Lower leg skin (tissue), 4 donors: Measurements from ENCODE around the gene CYP2D6. TPM values are rescaled to one million over a fixed set of nuclear protein-coding genes. Genes with fewer than 3 reads are reported as not detected.
"Not testable (repeated sequence)": the region's sequence is repeated elsewhere in the genome, so short reads cannot be mapped to it uniquely, and the experiment has no call there.

Experiments used
- DNase-seq, 2 donors: peaks; one replicate each; pipeline ENCODE4 v3.0.0-alpha.2; 2019; ENCODE audit warnings: low spot score in 2 of 2
- H3K4me3 ChIP-seq: fragments of 200-600 bp; sonication (generic); 2 replicates; pipeline ENCODE4 v1.5.1; 2017; ENCODE audit warnings: mild to moderate bottlenecking, low read depth; ENCODE audit not compliant: poor library complexity, severe bottlenecking
- POLR2A ChIP-seq, 2 donors: fragments of 450-650 bp; IDR thresholded peaks; one replicate each; pipeline ENCODE4 v1.6.1; 2016 to 2017; ENCODE audit warnings: antibody characterized with exemption in 2 of 2, mild to moderate bottlenecking in 1 of 2, moderate library complexity in 1 of 2
- WGBS, 2 donors: methylation state at CpG; one replicate each; pipeline ENCODE4 v1.1.5; 2018; 5-methylcytosine and 5-hydroxymethylcytosine counted together
- intact Hi-C: fragments of 100-400 bp; cut with DNase I; formaldehyde crosslinking; loops from one replicate; pipeline ENCODE4 v1.15.0; 2023; ENCODE audit warnings: low total_unique reads
- total RNA-seq, 4 donors: library from RNA; depleted of rRNA; stranded (reverse); fragments of >200 nt; gene quantifications; one replicate each; pipeline ENCODE4 v1.1.0, GENCODE V29; 2016
- TF ChIP-seq, protein P1 (sequence below), 3 donors: fragments of 450-650 bp; IDR thresholded peaks; one replicate each; pipeline ENCODE4 v1.5.1; 2016; ENCODE audit warnings: antibody characterized with exemption in 3 of 3, mild to moderate bottlenecking in 3 of 3, moderate library complexity in 2 of 3

The CYP2D6 gene
- total RNA-seq, 4 donors from 2014 or later, result 0.61 to 1.4 (median 0.97) TPM

DNA sequence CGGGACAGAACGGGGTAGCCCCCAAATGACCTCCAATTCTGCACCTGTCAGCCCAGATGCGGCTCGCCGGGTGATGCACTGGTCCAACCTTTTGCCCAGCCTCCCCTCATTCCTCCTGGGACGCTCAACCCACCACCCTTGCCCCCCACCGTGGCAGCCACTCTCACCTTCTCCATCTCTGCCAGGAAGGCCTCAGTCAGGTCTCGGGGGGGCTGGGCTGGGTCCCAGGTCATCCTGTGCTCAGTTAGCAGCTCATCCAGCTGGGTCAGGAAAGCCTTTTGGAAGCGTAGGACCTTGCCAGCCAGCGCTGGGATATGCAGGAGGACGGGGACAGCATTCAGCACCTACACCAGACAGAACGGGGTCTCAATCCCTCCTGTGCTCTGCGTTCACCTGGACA, 2.6 kb downstream of the CYP2D6 start:
- H3K4me3 ChIP-seq, DNase-seq, intact Hi-C loops: not testable (repeated sequence)
- 80 to 90% methylated on average over 11 to 13 of the region's 13 CpGs for WGBS, 2 donors

DNA sequence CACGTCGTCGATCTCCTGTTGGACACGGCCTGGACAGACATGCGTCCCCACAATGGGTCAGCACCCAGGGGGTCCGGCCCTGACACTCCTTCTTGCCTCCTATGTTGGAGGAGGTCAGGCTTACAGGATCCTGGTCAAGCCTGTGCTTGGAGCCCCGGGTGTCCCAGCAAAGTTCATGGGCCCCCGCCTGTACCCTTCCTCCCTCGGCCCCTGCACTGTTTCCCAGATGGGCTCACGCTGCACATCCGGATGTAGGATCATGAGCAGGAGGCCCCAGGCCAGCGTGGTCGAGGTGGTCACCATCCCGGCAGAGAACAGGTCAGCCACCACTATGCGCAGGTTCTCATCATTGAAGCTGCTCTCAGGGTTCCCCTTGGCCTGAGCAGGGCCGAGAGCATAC, 3.0 kb downstream of the CYP2D6 start:
- WGBS, 2 donors, result 92 to 95% methylated on average over 9 to 16 of the region's 16 CpGs
- TF ChIP-seq, protein P1, sequence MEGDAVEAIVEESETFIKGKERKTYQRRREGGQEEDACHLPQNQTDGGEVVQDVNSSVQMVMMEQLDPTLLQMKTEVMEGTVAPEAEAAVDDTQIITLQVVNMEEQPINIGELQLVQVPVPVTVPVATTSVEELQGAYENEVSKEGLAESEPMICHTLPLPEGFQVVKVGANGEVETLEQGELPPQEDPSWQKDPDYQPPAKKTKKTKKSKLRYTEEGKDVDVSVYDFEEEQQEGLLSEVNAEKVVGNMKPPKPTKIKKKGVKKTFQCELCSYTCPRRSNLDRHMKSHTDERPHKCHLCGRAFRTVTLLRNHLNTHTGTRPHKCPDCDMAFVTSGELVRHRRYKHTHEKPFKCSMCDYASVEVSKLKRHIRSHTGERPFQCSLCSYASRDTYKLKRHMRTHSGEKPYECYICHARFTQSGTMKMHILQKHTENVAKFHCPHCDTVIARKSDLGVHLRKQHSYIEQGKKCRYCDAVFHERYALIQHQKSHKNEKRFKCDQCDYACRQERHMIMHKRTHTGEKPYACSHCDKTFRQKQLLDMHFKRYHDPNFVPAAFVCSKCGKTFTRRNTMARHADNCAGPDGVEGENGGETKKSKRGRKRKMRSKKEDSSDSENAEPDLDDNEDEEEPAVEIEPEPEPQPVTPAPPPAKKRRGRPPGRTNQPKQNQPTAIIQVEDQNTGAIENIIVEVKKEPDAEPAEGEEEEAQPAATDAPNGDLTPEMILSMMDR (IDR thresholded peaks at IDR 0.05), result no peak
- peak in 1 of 2 donors; percentile 79 for DNase-seq
- no peak overlapping the region for H3K4me3 ChIP-seq
- intact Hi-C loops, result no loop called here

DNA sequence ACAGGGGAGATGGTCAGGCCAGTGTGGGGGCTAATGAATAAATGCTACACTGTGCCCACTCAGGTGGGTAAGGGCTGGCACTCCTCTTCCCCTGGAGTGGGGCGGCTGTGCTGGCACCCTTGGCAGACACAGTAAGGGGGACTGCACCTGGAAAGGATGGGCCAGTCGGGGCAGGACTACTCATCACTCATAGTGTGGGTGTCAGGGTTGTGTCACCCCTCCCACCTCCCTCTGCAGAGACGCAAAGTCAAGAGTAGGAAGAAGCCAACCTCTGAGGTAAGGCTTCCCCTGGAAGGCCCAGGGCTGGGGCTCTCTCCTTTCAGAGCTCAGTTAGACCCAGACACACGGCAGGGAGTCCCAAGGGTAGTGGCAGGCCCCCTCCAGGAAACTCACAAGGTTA, 7.1 kb downstream of the CYP2D6 start:
- DNase-seq, intact Hi-C loops, H3K4me3 ChIP-seq: not testable (repeated sequence)
- WGBS, 2 donors, result no CpG with 5 or more reads among the region's 4 CpGs

DNA sequence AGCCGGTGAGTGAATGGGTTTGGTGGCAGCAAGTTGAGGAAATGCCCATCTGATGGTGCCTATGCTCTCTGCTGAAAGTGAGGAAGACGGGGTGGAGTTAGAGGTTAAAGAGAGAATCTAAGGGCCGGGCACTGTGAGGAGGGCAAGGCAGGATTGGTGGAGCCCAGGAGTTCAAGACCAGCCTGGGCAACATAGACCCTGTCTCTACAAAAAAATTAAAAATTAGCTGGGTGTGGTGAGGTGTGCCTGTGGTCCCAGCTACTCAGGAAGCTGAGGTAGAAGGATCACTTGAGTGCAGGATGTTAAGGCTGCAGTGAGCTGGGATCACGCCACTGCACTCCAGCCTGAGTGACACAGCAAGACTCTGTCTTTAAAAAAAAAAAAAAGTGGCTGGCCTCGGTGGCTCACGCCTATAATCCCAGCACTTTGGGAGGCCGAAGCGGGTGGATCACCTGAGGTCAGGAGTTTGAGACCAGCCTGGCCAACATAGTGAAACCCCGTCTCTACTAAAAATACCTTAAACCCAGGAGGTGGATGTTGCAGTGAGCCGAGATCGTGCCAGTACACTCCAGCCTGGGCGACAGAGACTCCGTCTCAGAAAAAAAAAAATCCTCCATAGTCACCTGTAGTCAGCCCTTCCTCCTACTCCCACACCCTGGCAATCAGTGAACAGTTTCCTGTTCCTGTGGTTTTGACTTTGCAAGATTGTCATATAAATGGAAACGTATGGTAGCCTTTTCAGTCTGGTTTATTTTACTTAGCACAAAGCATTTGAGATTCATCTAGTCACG, 10.2 kb downstream of the CYP2D6 start:
- peak in 1 of 2 donors; percentile 20 for DNase-seq
- H3K4me3 ChIP-seq, intact Hi-C loops: not testable (repeated sequence)
- WGBS, 2 donors, result 70 to 76% methylated on average over 15 of the region's 15 CpGs

DNA sequence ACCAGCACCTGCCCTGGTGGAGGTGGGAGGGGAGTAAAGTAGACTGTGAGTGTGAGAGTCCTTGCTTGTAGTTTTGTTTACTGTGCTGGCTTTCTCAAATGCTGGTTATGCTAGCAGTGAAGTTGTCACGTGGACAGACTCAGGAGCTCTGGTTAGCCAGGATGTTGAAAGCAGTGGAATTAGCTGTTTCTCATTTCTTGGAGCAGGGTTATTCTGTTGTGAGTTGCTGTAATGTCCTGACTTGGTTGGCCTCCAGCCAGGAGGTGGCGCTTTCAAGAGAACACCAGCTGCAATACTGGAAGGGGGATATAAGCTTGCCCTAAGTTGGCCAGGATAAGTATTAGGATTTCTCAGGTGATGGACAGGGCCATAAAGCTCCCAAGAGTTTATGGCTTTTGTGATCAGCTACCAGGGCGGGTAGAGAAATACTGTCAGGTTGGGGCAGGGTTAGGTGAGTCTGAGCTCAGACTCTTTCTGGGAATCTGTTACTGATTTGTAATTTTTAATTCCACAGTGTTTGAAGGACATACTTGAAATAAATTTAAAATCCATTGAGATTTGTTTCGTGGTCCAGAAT, 13.7 kb downstream of the CYP2D6 start:
- TF ChIP-seq, protein P1 (IDR thresholded peaks at IDR 0.05), result no peak
- no peak for TF ChIP-seq POLR2A (IDR thresholded peaks at IDR 0.05)
- intact Hi-C loops, result no loop called here
- no peak overlapping the region for H3K4me3 ChIP-seq
- DNase-seq, result peak in 1 of 2 donors; percentile 58
- 92 to 93% methylated on average over 4 of the region's 4 CpGs for WGBS, 2 donors

DNA sequence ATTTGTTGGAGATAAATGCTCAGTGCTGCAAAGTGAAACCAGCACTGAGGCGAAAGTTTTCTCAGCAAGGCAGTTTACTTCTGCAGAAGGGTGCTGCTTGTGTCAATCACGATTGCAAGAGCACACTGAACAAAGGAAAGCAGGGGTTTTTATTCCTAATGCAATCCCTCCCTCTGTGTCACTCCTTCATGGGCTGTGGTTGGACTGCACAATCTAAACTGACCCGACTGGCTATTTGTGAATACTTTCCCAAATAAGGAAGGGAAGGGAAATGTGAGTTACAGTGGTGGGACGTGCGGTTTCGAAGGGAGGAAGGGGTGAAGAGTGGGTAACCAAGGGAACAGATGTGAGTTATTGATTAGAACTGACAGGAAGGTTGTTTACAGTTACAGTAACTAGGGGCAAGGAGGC, 15.2 kb downstream of the CYP2D6 start:
- DNase-seq, intact Hi-C loops, H3K4me3 ChIP-seq: not testable (repeated sequence)
- 82 to 86% methylated on average over 6 of the region's 6 CpGs for WGBS, 2 donors

DNA sequence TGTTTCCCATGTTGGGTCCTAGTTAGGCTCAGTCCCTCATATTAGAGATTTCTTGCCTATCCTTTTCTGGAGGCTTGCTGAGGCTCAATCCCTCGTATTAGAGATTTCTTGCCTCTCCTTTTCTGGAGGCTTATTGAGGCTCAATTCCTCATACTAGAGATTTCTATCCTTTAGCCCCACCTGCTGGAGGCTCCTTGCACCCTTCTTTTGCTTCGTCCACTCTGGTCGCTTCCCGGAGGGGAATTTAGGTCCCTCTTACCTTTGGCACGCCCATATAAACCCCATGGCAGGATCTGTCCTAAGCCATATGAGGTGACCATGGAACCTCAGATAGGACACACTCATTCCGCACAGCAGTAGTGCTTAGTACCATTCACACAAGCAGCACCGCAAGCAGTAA, 15.9 kb downstream of the CYP2D6 start:
- intact Hi-C loops, result no loop called here
- WGBS, 2 donors, result 97 to 98% methylated on average over 7 of the region's 7 CpGs
- TF ChIP-seq, protein P1 (IDR thresholded peaks at IDR 0.05), result no peak
- no peak for TF ChIP-seq POLR2A (IDR thresholded peaks at IDR 0.05)
- DNase-seq, result peak in 1 of 2 donors; percentile 64
- H3K4me3 ChIP-seq, result no peak overlapping the region

DNA sequence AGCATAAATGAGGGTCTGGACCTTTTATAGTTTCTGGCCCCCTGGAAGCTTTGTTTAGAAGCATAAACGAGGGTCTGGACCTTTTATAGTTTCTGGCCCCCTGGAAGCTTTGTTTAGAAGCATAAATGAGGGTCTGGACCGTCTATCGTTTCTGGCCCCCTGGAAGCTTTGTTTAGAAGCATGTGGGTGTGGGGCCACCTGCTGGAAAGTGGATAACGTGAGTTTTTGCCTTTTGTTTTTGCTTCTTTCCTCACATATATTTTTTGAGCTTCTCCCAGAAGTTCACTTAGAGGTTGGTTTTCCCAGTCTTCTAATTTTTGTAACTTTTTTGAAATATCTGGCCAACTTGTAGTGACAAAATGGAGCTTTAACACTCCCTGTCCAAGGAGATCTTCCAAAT, 17.8 kb downstream of the CYP2D6 start:
- H3K4me3 ChIP-seq, DNase-seq, intact Hi-C loops: not testable (repeated sequence)
- WGBS, 2 donors, result 44 to 48% methylated on average over 4 of the region's 4 CpGs
